Gastrocnemius medialis (tissue), 4 donors: ENCODE results near the gene PSMD1. TPM values are rescaled to one million over a fixed set of nuclear protein-coding genes. Genes with fewer than 3 reads are reported as not detected.

ENCODE experiments used
- ATAC-seq, 2 donors: fragments of 150-250 bp; one replicate each; pipeline ENCODE4 v1.9.1; 2016
- DNase-seq, 2 donors: peaks; one replicate each; pipeline ENCODE4 v3.0.0-alpha.2; 2019
- H3K27ac ChIP-seq, 4 donors: fragments of 200-600 bp; sonication (generic); 1 replicate in 1 of 4; 2 replicates in 3 of 4; pipeline ENCODE4 v1.5.1; 2016 to 2018; ENCODE audit warnings: mild to moderate bottlenecking in 2 of 4, moderate library complexity in 1 of 4
- H3K27me3 ChIP-seq, 3 donors: fragments of 200-600 bp; sonication (generic) in 2 of 3; 1 replicate in 1 of 3; 2 replicates in 2 of 3; pipeline versions ENCODE4 v1.5.1 to v1.6.0; 2016 to 2019; ENCODE audit warnings: mild to moderate bottlenecking in 1 of 3, moderate library complexity in 1 of 3
- H3K36me3 ChIP-seq, 2 donors: fragments of 200-600 bp; sonication (generic) in 1 of 2; one replicate each; pipeline ENCODE4 v1.5.1; 2017 to 2018
- H3K4me1 ChIP-seq, 2 donors: fragments of 200-600 bp; sonication (generic) in 1 of 2; one replicate each; pipeline ENCODE4 v1.5.1; 2016 to 2017; ENCODE audit warnings: mild to moderate bottlenecking in 2 of 2
- H3K4me3 ChIP-seq, 4 donors: fragments of 200-600 bp; sonication (generic) in 3 of 4; 1 replicate in 1 of 4; 2 replicates in 3 of 4; pipeline ENCODE4 v1.5.1; 2016 to 2019; ENCODE audit warnings: mild to moderate bottlenecking in 2 of 4
- H3K9me3 ChIP-seq, 3 donors: fragments of 200-600 bp; sonication (generic) in 2 of 3; 1 replicate in 1 of 3; 2 replicates in 2 of 3; pipeline ENCODE4 v1.5.1; 2016 to 2019
- CTCF ChIP-seq, 5 experiments: fragments of 450-650 bp in 3 of 5; fragments of 200-600 bp in 2 of 5; sonication (generic) in 2 of 5; IDR thresholded peaks in 4 of 5; conservative IDR thresholded peaks in 1 of 5; 1 replicate in 4 of 5; 2 replicates in 1 of 5; pipeline ENCODE4 v1.5.1; 2016 to 2019; ENCODE audit warnings: antibody characterized with exemption in 5 of 5, mild to moderate bottlenecking in 3 of 5, moderate library complexity in 3 of 5
- POLR2A ChIP-seq, 2 donors: fragments of 450-650 bp; IDR thresholded peaks; one replicate each; pipeline ENCODE4 v1.6.1; 2017; ENCODE audit warnings: antibody characterized with exemption in 2 of 2, mild to moderate bottlenecking in 2 of 2, moderate library complexity in 2 of 2
- in situ Hi-C, 4 donors: fragments of 200-750 bp; cut with MboI; loops; one replicate each; pipeline versions ENCODE4 v1.15.0 to v1.8.0; 2017; ENCODE audit warnings: low sequenced_read_pairs in 4 of 4
- intact Hi-C: fragments of 100-400 bp; cut with DNase I; formaldehyde crosslinking; loops from one replicate; pipeline ENCODE4 v1.15.1; 2023; ENCODE audit warnings: low total_unique reads
- total RNA-seq, 4 donors: library from RNA; depleted of rRNA; stranded (reverse); fragments of >200 nt; gene quantifications; one replicate each; pipeline versions ENCODE4 v1.1.0 to v1.2.3, GENCODE V29; 2016

PSMD1 gene
- total RNA-seq, 4 donors from 2014 or later = 169 to 189 (median 182) TPM

GRCh38 chr2:231168460-231169139, 111.9 kb downstream of the PSMD1 start:
- intact Hi-C loops (no loop called here), in situ Hi-C loops (no loop called here)
- no peak overlapping the region for H3K4me3 ChIP-seq
- H3K9me3 ChIP-seq = no peaks in the 10 kb centered on the region
- no peak overlapping the region for H3K27ac ChIP-seq
- peaks cover 2 to 75% of the 10 kb centered on the region in 2 donors for H3K36me3 ChIP-seq
- ATAC-seq = no peak
- no peaks in the 10 kb centered on the region for H3K27me3 ChIP-seq
- H3K4me1 ChIP-seq = peaks cover 0 to 3% of the 10 kb centered on the region in 2 donors
- no peak for TF ChIP-seq CTCF (IDR thresholded peaks at IDR 0.05 in 4 of 5, conservative IDR thresholded peaks at IDR 0.05 in 1 of 5)
- no peak for TF ChIP-seq POLR2A (IDR thresholded peaks at IDR 0.05)
- DNase-seq = no peak

GRCh38 chr2:231169488-231169887, 112.8 kb downstream of the PSMD1 start:
- H3K4me3 ChIP-seq = no peak overlapping the region
- no peak for TF ChIP-seq POLR2A (IDR thresholded peaks at IDR 0.05)
- no peak for TF ChIP-seq CTCF (IDR thresholded peaks at IDR 0.05 in 4 of 5, conservative IDR thresholded peaks at IDR 0.05 in 1 of 5)
- in situ Hi-C loops (no loop called here), intact Hi-C loops (no loop called here)
- H3K4me1 ChIP-seq = peaks cover 0 to 3% of the 10 kb centered on the region in 2 donors
- peaks cover 2 to 72% of the 10 kb centered on the region in 2 donors for H3K36me3 ChIP-seq
- no peaks in the 10 kb centered on the region for H3K27me3 ChIP-seq
- DNase-seq (no peak), ATAC-seq (no peak)
- peak overlapping the region in 1 of 4 donors; percentile 7 for H3K27ac ChIP-seq
- H3K9me3 ChIP-seq = no peaks in the 10 kb centered on the region

GRCh38 chr2:231170055-231170454, 113.4 kb downstream of the PSMD1 start:
- intact Hi-C loops = no loop called here
- H3K4me3 ChIP-seq = no peak overlapping the region
- no peaks in the 10 kb centered on the region for H3K9me3 ChIP-seq
- no peak for TF ChIP-seq POLR2A (IDR thresholded peaks at IDR 0.05)
- in situ Hi-C loops = no loop called here
- peaks cover 0 to 3% of the 10 kb centered on the region in 2 donors for H3K4me1 ChIP-seq
- ATAC-seq (no peak), DNase-seq (no peak)
- no peak overlapping the region for H3K27ac ChIP-seq
- H3K27me3 ChIP-seq = no peaks in the 10 kb centered on the region
- peaks cover 2 to 74% of the 10 kb centered on the region in 2 donors for H3K36me3 ChIP-seq

GRCh38 chr2:231172025-231172424, 115.4 kb downstream of the PSMD1 start:
- in situ Hi-C loops (no loop called here), intact Hi-C loops (no loop called here)
- ATAC-seq = no peak
- peaks cover 2 to 57% of the 10 kb centered on the region in 2 donors for H3K36me3 ChIP-seq
- TF ChIP-seq CTCF (IDR thresholded peaks at IDR 0.05 in 4 of 5, conservative IDR thresholded peaks at IDR 0.05 in 1 of 5) = no peak
- TF ChIP-seq POLR2A (IDR thresholded peaks at IDR 0.05) = no peak
- no peak for DNase-seq
- H3K4me1 ChIP-seq = peaks cover 0 to 3% of the 10 kb centered on the region in 2 donors
- no peaks in the 10 kb centered on the region for H3K27me3 ChIP-seq
- no peak overlapping the region for H3K4me3 ChIP-seq
- no peak overlapping the region for H3K27ac ChIP-seq
- no peaks in the 10 kb centered on the region for H3K9me3 ChIP-seq

- intact Hi-C loops (no loop called here), in situ Hi-C loops (no loop called here)
- H3K27ac ChIP-seq = no peak overlapping the region
- no peak overlapping the region for H3K4me3 ChIP-seq
- ATAC-seq = no peak
- peaks cover 0 to 7% of the 10 kb centered on the region in 2 donors for H3K4me1 ChIP-seq
- H3K27me3 ChIP-seq = no peaks in the 10 kb centered on the region
- peaks cover 2 to 40% of the 10 kb centered on the region in 2 donors for H3K36me3 ChIP-seq
- TF ChIP-seq POLR2A (IDR thresholded peaks at IDR 0.05) (no peak), CTCF (IDR thresholded peaks at IDR 0.05 in 4 of 5, conservative IDR thresholded peaks at IDR 0.05 in 1 of 5) (no peak)
- H3K9me3 ChIP-seq = no peaks in the 10 kb centered on the region
- no peak for DNase-seq
These were observed 117.6 kb downstream of the PSMD1 start for GRCh38 chr2:231174211-231174651.
